Inferior parietal cortex (tissue), 1 donor: ENCODE measurements around the gene PLEKHA7.

ENCODE experiments used
- DNase-seq: peaks from one replicate; pipeline ENCODE4 v3.0.0-alpha.2; 2016; ENCODE audit errors: extremely low spot score

The PLEKHA7 gene

DNA sequence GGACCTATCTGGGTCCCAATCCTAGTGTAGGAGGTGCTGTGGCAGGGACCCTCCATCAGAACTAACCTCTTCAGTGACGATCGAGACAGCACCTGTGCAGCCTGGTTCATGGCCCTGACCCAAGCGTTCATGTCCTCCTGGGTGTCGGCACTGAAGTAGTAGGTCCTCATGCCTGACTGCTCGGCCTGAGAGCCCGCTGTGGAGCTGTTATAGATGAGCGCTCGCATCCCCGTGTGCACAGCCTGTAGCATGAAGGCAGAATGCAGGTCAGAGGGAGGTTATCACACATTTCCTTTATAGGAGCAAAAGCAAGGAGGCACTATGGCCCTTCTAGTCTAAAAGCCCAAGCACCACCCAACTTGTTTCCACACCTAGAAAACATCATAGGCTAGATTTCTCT is 172.7 kb downstream of the PLEKHA7 start:
- no peak for DNase-seq

DNA sequence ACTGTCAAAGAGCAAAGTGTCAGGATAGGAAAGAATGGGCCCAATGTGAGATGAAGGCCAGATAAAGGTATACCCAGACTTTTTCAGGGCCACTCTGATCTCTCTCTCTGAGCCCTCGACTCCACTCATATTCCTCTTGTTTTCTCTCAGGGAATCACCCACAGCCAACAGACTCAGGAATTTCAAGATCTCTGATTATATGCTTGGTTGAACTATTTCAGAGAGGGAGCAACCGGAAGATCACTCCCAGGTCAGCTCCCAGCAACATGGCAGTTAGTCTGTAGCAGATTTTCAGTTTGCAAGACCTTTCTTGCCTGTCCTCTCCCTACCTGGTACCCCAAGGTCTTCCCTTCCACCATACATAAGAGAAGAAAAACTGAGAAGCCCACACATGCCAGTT is 173.3 kb downstream of the PLEKHA7 start:
- DNase-seq = no peak

DNA sequence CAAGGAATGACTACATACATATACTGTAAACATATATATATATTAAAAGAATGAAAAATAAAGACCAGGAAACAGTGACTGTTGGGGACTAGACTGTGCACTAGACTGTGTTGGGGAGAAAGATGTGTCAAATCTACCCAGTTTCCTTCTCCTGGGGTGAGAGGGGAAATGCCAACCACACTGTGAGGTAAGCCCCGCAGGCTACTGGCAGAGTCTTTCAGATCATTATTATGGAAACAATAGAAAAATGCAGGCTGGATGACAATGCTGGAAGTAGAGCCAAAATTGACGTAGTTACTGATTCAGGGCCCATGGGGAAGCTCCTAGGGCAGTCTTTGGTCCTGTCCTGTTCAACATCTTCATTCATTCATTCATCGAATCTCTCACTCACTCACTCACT is 174.4 kb downstream of the PLEKHA7 start:
- no peak for DNase-seq

DNA sequence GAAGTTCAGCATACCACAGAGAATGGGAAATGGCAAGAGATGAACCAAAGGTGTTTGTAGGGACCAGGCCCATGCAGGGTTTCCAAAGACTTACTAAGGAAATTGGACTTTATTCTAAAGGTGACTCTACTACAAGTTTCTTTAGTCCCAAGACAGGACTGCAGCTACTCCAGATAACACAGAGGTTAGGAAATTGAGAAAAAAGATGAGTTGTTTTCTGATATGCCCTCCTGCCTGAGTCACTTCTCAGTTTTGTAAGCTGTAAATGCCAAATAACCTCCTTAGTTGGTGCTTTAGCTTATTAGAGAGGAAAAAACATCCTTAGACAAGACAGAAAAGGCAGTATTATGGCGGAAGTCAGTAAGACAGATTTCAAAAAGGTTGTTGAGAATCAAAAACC is 179.8 kb downstream of the PLEKHA7 start:
- DNase-seq = no peak

DNA sequence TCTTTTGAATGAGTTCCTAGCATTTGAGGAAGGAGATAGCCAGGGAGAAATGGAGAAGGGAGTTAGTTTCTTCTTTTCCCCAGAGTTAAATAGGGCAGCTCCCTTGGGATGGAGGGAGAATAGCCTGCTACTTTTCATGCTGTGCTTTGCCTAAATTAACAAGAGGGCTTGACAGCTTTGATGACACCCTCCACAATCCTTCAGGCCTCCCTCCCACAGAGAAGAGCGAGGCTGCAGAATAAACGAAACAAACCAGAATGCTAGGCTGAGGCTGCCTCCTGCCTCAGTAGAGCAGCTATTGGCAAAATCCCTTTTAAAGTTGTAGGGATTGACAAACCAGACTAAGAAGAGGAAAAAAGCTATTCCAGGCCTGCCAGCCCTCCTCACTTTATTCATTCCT is 181.2 kb downstream of the PLEKHA7 start:
- DNase-seq = no peak

DNA sequence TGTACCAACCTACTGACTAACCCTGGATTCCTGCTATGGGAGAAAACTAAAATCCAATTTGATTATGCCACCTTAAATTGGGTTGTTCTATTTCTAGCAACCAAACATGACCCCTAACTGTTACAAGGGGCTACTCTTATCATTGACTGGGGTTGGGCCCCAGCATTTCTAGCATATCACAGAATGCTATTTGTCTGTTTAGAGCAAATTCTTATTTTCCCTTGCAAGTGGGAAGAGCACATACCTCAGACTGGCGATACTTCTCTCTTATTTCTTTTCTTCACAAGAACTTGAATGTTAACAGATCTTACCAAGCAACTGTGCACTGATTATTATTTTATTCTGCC is 182.0 kb downstream of the PLEKHA7 start:
- DNase-seq = no peak

DNA sequence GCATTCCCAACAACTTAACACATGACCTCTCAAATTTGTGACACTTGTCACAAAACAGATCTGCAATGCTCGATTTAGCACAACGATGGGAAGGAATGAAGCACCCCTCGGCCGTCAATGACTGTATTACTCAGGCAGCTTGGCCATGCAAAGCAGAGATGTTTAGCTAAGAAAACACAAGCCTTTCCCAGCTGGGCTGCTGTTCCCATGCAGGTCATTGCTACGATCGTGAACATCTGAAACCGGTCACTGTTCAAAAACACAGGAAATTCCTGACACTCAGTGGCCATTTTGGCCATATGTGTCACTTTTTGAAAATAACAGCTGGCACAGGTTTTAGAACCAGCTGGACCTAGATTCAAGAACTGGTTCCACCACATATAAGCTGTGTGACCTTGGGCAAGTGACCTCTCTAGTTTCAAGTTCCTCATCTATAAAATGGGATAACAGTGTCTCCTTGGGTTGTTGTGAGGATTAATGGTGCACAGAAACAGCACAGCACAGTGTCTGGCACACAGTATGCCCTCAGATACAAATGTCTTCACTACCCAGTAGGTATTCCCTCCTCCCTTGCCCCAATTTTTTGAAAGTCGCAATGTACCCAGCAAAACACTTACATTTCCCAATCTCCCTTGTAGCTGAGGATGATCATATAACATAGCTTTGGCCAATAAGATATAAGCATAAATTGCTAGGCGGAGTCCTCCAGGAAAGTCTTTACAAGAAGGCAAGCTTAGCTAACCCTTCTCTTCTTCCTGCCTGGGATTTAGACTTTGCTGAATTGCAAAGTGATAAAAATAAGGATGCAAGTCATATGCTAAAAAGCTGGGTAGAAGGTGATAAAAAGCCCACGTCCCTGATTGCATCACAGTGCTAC is 182.7 kb downstream of the PLEKHA7 start:
- no peak for DNase-seq

DNA sequence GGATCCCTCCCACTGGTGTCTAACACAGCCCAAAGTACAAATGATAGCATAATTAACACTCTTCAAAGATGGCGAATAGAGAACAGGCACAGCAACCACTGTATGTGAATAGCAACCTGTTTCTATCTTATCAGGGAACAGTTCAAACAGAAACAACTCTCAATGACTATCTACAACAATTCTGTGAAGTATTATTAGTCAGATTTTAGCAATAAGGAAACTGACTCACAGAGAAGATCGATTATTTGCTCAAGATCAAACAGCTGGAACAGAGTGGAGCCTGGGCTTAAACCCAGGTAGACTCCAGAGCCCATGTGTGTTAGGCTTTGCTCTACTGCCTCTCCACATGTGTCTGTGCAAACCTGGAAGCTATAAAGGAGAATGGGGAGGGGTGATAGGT is 187.1 kb downstream of the PLEKHA7 start:
- DNase-seq = no peak

DNA sequence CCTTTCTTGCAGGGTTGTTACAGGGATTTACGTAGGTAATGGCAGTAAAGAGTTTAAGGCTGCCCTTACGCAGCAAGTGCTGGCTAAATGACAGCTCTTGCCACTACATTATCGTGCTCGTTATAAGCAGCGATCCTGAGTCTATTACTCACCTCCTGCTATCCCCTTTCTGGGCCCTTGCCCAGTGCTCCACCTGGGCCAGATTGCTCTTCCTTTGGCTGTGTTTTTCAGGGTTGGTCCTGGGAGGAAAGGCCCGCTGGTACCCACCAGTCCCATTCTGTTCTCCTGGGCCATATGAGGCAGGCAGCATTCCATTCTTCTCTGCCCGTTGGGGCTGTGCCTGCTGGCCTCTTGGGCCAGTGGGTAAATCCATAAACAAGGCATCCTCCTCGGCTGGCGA is 188.2 kb downstream of the PLEKHA7 start:
- DNase-seq = no peak

DNA sequence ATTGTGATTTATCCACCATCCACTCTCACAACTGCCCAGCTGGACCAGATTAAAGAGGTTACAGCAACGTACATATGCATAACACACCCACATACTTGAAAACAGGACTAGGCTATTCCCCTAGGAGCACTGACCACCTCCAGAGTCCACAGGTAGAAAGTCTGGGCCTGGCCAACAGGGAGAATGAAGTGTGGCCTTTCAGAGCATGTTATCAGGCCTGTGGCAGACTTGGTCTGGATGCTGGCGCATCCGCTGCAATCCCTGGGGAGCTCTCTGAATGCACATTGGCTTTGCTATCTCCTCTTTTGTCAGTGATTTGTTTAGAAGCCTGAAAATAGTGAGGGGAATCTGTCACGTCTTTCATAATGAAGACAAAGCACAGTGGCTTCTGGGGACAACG is 189.1 kb downstream of the PLEKHA7 start:
- DNase-seq = no peak

DNA sequence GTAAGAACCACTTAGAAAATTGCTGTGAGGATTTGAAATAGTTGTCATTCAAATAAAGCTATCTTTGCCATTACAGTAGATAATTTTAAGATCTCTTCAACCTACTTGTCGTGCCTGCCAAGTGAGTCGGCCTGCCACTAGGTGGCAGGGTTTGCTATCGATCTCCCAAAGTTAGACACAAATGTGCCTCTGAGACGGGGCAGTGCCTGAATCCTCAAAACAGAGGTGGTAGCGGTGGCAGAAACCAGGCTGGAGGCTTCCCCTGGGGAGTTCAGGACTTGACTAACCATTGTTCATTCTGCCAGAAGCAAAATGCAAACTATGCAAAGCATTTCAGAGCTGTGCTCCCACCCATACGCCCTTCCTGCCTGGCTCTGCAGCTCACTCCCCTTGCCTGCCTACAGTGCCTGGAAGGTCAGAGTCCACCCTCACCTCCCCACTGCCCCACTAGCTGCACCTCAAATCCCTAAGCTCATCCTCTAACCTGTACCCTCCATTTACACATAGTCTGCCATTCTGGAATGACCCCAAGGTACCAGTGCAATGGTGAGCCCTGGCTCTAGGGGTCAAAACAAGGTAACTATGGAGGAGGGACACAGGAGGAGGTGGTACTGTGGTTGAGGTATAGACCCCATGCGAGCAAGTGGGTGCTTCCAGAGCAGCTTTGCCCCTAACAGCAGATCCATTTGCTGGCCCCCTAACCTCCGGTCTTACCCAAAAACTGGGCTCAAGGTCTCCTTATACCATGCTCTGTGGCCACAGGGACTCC is 193.7 kb downstream of the PLEKHA7 start:
- peak; percentile 80 for DNase-seq

DNA sequence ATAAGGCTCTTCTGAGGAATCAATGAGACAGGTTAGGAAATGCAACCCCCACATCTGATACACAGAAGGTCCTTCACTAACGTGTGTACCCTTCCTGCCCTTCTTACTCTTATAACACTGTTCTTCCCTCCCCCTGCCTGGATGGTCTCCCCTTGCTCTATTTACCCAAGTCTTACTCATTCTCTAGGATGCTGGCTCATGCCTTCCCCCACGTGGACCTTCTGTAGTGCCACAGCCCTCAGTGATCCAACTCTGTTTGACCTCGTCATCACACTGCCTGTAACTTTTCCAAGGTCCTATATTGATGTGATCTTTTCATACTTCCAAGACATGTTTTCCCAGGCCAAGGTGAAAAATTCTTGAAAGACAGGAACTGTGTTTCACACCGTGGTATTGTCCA is 195.9 kb downstream of the PLEKHA7 start:
- no peak for DNase-seq

DNA sequence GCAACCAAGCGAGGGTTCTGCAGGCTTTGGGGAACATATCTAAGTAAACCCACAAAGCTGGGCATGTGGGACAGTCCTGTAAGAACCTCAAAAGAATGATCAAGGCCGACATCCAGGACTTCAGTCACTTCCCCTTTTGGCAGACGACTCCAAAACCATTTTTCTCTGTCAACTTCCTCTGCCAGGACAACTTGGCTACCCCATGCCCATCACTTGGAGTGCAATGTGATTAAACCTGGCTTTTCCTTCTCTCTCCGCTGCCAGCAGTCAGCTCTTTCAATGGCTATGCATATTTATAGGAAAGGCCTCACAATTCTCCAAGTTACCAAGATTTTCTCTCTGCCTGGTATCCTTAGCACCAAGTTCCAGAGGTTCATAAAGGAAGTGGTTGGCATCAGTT is 196.9 kb downstream of the PLEKHA7 start:
- DNase-seq = no peak

DNA sequence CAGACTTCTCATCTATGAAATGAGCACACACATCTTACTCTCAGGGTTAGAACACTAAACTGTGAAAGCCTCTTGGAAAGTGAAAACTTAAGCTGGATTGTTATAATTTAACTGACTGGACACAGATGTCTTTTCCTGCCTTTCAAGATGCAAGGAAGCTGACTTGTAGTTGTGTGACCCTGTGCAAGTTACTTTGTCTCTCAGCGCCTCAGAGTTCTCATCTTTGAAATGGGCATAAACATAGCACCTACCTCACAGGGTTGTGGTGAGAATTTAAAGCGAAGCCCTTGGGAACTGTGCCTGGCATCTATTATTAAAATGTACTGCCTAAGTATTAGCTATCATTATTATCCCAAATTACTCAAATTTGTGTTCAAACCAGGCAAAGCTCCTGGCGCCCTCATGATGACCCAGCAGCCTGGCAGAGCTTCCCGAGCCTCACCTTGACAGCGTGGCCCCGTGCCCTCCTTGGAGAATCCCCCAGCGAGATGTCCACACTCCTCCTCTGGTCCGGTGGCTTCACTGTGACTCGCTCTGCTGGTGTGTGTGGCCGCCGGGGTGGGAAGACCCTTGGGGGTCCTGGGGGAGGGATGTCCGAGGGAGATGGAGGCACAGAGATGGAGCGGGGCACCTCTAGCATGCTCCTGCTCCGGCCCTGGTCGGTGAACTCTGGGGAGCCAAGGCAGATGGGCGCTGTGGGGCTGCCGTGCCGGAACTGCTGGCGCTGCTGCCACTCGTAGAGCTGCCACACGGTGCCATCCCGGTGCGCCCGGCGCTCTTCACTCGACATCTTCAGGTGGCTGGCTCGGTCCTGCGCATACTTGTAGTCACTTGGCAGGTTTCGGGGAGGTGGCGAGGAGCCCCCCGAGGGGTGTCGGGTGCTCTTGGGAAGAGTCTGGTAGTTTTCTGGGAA is 197.6 kb downstream of the PLEKHA7 start:
- DNase-seq = no peak

DNA sequence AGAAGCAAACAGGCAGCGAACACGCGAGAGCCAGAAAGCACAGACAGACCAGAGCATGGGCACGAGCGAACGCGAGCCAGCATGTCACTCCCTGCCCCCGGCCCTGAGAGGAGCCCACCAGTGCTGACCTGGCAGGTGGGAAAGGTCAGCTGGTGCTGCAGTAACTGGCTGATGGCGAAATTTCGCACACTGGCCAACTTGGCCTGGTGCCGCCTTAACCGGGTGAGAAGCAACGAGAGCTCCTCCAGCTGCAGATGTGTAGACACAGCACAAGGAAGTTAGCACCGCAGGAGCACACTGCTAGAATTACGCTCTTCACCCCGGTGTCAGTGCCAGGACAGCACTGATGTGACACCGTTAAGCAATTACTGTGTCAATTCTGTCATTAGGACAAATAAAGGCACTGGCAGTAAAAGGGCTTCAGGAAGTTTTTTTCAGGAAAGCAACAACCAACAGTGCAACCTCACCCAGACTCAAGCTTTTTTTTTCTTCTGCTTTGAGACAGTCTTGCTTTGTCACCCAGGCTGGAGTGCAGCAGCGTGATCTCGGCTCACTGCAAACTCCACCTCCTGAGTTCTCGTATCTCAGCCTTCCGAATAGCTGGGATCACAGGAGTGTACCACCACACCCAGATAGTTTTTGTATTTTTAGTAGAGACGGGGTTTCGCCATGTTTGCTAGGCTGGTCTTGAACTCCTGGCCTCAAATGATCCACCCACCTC is 199.0 kb downstream of the PLEKHA7 start:
- DNase-seq = no peak

DNA sequence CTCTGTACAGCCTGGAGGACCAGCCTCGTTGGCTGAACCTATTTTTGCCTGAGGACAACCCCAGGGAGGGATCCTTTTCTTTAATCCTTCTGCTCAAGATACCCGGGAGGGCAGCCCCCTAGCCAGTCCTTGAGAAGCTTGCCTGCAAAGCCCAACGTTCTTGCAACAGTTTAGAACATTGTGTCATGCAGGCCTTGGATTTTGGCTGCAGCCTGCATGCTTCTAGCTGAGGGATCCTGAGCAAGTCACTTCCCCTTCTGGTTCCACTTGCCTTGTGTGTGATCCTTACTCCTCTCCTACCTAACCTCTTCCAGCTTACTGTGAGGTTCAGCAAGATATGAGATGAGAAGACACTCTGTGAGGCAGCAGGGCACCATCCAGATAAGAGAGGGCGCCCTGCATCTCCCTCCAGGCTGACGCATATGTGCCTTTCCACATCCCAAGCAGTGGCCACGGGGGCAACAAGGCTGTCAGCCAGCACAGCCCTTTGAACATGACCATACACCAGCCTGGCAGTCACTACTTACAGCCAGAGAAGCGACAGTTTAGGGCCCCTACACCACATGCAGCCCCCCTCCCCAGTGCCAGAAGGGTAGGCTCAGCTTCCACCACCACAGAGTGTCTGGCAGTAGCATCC is 199.7 kb downstream of the PLEKHA7 start:
- no peak for DNase-seq

DNA sequence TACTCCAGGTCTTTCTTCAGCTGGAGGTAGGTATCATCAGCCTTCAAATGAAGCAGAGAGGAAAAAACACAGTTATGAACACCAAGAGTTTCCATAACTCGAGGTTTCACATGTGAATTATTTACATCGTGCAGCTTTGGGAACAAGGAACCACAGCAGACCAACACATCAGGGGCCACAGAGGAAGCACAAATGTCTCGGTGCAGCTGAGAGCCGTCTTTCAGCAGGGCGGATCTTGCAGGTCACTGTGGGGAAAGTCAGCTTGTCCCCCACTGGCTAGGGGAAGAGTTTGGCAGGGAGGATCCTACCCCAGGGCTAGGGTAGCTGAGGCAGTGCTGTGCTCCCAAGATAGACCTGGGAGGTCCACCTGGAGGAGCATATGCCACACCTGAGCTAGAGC is 201.1 kb downstream of the PLEKHA7 start:
- no peak for DNase-seq

DNA sequence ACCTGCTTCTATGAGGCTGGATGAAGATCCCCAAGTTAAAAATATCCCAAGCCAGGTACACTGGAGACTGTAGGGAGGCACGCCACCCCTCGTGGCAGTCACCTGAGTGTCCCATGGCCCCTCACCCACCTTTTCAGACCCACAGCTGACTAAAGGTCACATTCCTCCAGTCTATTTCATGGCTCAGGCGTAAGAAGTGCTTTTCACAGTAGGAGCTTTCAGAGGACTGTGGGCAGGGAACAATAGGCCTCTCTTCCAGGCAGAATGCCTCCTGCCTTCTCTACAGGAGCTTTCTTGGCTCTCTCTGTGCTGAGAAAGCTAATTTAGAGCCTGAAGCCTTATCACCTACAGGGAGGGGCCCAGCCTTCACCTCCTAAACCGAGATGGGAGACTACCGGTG is 201.9 kb downstream of the PLEKHA7 start:
- DNase-seq = no peak

DNA sequence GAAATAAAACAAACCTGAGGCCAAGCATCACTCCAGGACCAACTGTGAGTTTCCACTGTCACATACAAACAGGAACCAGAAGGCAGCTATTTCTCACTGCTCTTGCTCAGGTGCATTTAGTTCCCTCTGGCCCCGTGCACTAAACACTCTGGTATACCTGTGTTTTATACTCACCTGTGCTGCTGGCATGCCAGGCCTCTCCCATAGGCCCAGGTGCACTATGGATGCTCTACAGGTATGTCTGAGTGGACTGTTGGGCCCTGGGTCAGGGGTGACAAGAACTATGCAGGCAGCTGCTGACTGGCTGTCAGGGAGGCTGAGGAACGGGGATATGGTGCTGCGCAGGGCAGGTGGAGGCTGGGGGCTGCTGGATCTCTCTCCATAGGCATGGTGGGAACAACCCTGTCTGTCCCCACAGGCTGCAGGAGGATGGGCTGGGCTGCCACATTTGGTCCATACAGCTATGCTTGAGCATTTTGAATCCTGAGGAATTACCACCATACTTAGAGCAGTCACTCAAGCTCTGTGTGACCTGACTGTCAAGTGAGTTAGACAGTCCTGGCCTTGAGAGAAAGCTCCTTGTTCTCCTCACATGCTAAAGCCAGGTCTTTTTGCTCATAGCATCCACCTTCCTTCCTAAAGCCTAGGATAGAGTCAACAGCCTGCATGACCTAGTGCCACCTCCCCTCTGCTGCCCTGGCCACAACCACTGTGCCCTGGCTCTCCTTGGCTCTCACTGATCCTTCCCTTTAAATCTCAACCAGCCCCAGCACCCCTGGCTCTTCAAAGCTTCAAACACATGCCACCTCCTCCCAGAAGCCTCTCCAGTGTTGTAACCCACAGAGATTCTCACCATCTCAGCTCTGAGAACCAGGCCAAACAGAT is 202.8 kb downstream of the PLEKHA7 start:
- DNase-seq = no peak
